GM18951 (cell line): ENCODE results near the gene PRKD3.
"Not testable (repeated sequence)": the region's sequence is repeated elsewhere in the genome, so short reads cannot be mapped to it uniquely, and the experiment has no call there.

ENCODE experiments used
- POLR2A ChIP-seq: IDR thresholded peaks from 4 replicates; pipeline ENCODE4 v1.6.1; 2011; ENCODE audit warnings: mild to moderate bottlenecking; ENCODE audit not compliant: insufficient read length, insufficient read depth; ENCODE audit errors: extremely low read depth
- in situ Hi-C: fragments of 300-500 bp; cut with MboI; formaldehyde crosslinking; loops from one replicate; pipeline ENCODE4 v1.12.0; 2022; ENCODE audit warnings: low sequenced_read_pairs, mixed read lengths, inconsistent platforms; ENCODE audit not compliant: unreplicated experiment

Gene PRKD3

GRCh38 chr2:37317746-37318145 is 6.9 kb downstream of the PRKD3 start:
- no peak for TF ChIP-seq POLR2A
- in situ Hi-C loops = no loop called here

GRCh38 chr2:37316181-37316580 is 8.5 kb downstream of the PRKD3 start:
- TF ChIP-seq POLR2A = no peak
- in situ Hi-C loops = no loop called here

GRCh38 chr2:37315364-37315763 is 9.3 kb downstream of the PRKD3 start:
- in situ Hi-C loops = no loop called here

GRCh38 chr2:37307500-37307899 is 17.1 kb downstream of the PRKD3 start:
- TF ChIP-seq POLR2A = no peak
- in situ Hi-C loops = no loop called here

More at GRCh38 chr2:37315364-37315763, 9.3 kb downstream of the PRKD3 start:
- TF ChIP-seq POLR2A = no peak

- in situ Hi-C loops = no loop called here
- TF ChIP-seq POLR2A = no peak
Observed at GRCh38 chr2:37306024-37306423, 18.6 kb downstream of the PRKD3 start.

- in situ Hi-C loops = no loop called here
- TF ChIP-seq POLR2A = no peak
Observed at GRCh38 chr2:37302701-37303252, 21.9 kb downstream of the PRKD3 start.

- no peak for TF ChIP-seq POLR2A
- in situ Hi-C loops = no loop called here
Observed at GRCh38 chr2:37301408-37301807, 23.2 kb downstream of the PRKD3 start.

GRCh38 chr2:37300578-37300977 is 24.1 kb downstream of the PRKD3 start:
- TF ChIP-seq POLR2A = no peak
- in situ Hi-C loops = no loop called here

GRCh38 chr2:37300146-37300545 is 24.5 kb downstream of the PRKD3 start:
- no peak for TF ChIP-seq POLR2A
- in situ Hi-C loops = no loop called here

- in situ Hi-C loops = no loop called here
Observed at GRCh38 chr2:37297632-37298031, 27.0 kb downstream of the PRKD3 start.

GRCh38 chr2:37295469-37296073 is 29.1 kb downstream of the PRKD3 start:
- TF ChIP-seq POLR2A = no peak
- in situ Hi-C loops = no loop called here

More at GRCh38 chr2:37297632-37298031, 27.0 kb downstream of the PRKD3 start:
- no peak for TF ChIP-seq POLR2A

GRCh38 chr2:37294858-37295257 is 29.8 kb downstream of the PRKD3 start:
- in situ Hi-C loops = not testable (repeated sequence)

GRCh38 chr2:37291680-37292079 is 33.0 kb downstream of the PRKD3 start:
- no peak for TF ChIP-seq POLR2A
- in situ Hi-C loops = no loop called here

- in situ Hi-C loops = no loop called here
- TF ChIP-seq POLR2A = no peak
Observed at GRCh38 chr2:37287966-37288365, 36.7 kb downstream of the PRKD3 start.
